Endometrium (tissue), 2 donors: ENCODE data around the gene BSN.

ENCODE experiments used
- FAIRE-seq: peaks from 2 replicates; lab custom pipeline; 2012; peaks lifted over from hg19 to GRCh38; lab: Jason Lieb, UNC
- donor health status: control.
- donor health status: control.

The BSN gene

DNA sequence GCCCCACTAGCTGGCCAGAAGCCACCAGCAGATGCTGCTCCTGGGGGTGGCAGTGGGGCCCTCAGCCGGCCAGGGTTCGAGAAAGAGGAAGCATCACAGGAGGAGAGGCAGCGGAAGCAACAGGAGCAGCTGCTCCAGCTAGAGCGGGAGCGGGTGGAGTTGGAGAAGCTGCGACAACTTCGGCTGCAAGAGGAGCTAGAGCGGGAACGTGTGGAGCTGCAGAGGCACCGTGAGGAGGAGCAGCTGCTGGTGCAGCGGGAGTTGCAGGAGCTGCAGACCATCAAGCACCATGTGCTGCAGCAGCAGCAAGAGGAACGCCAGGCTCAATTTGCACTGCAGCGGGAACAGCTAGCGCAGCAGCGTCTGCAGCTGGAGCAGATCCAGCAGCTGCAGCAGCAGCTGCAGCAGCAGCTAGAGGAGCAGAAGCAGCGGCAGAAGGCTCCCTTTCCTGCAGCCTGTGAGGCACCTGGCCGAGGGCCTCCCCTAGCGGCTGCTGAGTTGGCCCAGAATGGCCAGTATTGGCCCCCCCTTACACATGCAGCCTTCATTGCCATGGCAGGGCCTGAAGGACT, 102.3 kb downstream of the BSN start:
- FAIRE-seq, result no peak

DNA sequence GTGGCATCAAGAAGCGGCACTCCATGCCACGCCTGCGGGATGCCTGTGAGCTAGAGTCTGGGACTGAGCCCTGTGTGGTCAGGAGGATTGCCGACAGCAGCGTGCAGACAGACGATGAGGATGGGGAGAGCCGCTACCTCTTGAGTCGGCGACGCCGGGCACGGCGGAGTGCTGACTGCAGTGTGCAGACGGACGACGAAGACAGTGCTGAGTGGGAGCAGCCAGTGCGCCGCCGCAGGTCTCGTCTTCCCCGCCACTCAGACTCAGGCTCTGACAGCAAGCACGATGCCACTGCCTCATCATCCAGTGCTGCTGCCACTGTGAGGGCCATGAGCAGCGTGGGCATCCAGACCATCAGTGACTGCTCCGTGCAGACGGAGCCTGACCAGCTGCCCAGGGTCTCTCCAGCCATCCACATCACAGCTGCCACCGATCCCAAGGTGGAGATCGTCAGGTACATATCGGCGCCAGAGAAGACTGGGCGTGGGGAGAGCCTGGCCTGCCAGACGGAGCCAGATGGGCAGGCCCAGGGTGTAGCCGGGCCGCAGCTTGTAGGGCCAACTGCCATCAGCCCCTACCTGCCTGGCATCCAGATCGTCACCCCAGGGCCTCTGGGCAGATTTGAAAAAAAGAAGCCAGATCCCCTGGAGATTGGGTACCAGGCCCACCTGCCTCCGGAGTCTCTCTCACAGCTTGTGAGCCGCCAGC, 103.1 kb downstream of the BSN start:
- FAIRE-seq, result no peak

GRCh38 chr3:49658711-49659110, 104.4 kb downstream of the BSN start:
- FAIRE-seq, result no peak

GRCh38 chr3:49659756-49660155, 105.5 kb downstream of the BSN start:
- FAIRE-seq, result no peak

DNA sequence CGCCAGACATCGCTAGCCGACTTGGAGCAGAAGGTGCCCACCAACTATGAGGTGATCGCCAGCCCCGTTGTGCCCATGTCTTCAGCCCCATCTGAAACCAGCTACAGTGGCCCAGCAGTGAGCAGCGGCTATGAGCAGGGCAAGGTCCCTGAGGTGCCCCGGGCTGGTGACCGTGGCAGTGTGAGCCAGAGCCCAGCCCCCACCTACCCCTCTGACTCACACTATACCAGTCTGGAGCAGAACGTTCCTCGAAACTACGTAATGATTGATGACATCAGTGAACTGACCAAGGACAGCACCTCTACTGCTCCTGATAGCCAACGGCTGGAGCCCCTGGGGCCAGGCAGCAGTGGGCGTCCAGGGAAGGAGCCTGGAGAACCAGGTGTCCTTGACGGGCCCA, 107.0 kb downstream of the BSN start:
- FAIRE-seq, result no peak

- no peak for FAIRE-seq
Measured at GRCh38 chr3:49662021-49662420, 107.7 kb downstream of the BSN start.

GRCh38 chr3:49662720-49663413, 108.6 kb downstream of the BSN start:
- no peak for FAIRE-seq

GRCh38 chr3:49663831-49664230, 109.6 kb downstream of the BSN start:
- FAIRE-seq, result no peak

DNA sequence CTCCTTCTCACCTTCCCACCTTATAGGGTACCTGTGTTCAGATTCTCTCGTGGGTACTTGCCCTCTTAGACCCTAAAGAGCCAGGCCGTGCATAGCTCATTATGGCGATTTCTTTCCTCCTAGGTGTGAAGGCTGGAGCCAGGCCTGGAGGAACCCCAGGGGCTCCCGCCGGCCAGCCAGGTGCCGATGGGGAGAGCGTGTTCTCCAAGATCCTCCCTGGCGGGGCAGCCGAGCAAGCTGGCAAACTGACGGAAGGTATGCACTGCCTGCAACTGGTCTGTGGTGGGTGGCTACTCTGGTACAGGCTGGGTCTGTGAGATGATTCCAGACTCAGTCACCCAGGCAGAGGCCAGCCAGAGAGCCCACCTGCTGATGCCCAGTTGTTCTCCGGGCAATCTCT, 110.0 kb downstream of the BSN start:
- FAIRE-seq, result no peak

DNA sequence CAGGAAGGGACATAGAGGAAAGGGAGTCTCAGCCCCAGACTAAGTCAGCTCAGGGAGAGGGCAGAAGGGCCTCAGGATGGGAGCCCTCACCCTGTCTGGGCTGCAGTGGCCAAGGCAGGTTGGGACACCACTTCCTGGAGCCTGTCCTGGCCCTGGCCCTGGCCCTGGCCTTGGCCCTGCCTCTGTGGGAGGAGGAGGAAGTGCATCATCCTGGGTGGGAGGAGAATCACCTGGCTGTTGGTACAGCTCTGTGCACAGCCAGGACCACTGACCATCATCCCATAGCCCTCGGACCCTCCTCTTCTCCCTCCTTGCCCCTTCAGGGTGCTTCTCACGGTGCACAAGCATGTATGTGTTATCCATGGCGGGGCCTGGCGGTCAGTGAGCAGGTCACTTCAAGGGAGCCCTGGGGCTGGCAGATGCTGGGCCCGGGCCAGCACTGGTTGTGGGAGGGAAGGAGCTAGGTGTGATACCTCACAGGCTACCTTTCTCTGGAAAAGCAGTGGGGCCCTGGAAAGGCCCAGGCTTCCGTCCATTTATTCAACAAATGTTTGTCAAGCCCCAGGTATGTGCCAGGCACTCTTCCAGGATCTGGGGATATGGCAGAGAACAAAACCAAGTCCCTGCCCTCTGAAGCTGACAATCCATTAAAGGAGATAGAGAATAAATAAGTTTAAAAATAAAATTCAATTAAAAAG, 111.7 kb downstream of the BSN start:
- no peak for FAIRE-seq

GRCh38 chr3:49666592-49666991, 112.3 kb downstream of the BSN start:
- no peak for FAIRE-seq

GRCh38 chr3:49667701-49668413, 113.6 kb downstream of the BSN start:
- no peak for FAIRE-seq

- no peak for FAIRE-seq
Measured at GRCh38 chr3:49668414-49668797, 114.1 kb downstream of the BSN start.

DNA sequence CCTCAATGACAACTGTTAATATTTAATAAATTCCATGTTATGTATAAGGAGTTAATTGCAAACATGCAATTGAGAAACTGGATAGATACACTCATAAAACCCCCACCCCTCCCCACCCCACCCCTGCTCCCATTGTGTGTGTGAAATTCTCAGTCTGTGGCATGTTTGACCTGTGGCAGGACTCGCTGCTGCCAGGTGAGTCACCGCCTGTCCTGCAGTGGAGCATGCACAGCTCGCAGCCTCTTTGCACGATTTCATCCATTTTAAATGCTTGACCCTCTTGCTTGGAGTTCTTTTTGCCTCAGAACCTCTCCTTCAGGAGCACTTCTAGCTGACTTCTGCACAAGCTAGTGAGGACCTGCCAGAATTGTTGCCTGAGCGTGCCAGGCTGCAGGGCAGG, 114.6 kb downstream of the BSN start:
- FAIRE-seq, result no peak

DNA sequence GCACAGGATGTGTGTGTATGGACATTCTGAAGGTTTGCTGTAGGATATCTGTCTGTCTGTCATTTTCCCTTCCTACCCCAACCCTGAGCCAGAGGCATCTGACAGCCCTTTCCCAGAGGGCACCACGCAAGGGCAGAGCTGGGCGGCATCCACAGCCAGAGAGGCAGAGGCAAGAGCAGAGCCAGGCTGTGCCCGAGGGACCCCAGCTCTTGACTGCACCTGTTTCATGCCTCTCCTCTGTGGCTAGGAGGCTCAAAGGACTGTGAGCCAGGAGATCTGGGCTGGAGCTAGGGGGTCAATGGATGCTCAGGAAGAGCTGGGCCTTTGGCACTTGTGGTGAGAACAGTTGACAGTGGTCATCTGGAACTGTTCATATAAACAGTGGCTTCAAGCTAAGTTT, 115.1 kb downstream of the BSN start:
- no peak for FAIRE-seq

DNA sequence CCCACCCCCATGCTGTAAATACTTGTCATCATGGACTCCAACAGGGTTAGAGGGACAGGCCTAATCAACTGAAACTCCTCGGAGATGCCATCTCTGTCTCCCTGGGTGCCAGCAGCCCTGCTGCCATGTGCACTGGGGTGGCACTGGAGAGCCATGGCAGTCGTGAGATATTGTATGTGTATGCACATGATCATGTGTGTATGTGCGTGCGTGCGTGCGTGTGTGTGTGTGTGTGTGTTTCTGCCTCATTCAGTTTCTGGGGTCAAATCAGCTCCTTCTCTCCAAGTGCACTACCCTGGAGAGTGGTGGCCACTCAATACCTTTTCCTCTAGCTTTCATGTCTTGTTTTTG, 116.6 kb downstream of the BSN start:
- no peak for FAIRE-seq

- no peak for FAIRE-seq
Measured at GRCh38 chr3:49671291-49672288, 117.3 kb downstream of the BSN start.

DNA sequence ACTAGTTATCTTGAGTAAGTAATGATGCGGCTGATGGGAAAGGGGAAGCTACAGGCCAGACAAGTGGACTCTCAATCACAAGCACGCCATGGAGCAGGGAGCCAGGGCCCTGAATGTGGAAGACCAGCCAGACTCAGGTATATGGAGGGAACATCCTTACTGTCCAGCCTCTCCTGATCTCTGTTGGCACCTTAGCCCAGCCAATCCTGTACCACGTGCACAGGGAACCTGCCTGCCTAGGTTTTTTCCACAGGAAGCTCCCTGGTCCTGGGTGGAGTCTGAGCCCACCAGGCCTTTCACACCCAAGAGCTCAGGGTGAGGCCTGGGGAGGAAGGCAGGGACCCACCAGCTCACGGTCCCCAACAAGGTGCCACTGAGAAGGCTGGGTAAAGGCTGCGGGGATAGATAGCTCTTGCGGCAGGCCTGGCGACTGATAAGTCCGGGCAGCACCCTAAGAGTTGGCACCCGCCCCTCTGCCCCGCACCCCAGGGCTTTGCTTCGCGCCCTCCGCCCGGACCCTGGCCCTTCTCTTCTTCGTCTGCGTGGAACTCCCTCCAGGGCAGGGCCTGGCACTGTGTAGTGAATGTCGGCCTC, 118.9 kb downstream of the BSN start:
- FAIRE-seq, result no peak

DNA sequence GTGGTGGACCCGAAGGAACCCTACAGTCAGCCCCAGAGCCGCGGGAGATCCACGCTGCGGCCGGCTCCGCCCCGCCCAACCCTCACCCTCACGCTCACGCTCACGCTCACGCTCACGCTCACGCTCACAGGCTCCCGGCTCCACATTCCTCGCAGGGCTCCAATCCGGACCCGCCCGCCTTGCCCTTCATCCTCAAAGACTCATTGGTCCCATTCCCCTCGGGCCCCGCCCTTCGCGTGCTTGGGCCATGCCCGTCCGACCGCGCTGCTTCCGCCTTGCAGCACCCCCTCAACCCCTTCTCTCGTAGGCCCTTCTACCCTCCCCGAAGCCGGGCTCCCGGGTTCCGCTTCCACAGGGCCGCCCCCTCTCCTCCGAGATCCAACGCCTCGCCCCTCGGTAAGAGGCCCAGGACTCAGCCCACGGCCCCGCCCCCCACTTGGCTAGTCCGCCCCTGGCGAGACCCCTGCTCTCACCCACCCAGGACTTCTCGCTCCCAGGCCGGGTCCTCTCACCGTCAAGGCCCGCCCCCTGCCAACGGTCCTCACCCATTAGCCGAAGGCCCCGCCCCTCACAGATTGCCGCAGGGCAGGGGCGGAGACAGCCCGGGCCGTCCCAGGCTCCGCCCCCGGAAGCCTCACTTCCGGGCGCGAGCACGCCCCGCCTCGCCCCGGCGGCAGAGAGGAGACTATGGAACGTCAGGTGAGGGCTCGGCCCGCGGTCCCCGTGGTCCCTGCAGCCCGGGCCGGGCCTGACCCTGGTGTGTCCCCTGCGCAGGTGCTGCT, 119.6 kb downstream of the BSN start, which contains the start of gene APEH:
APEH (plus strand) TSS at position 637 of the 782 bp plus-strand sequence; CDS start at position 688, 51 bp downstream.
- no peak for FAIRE-seq

DNA sequence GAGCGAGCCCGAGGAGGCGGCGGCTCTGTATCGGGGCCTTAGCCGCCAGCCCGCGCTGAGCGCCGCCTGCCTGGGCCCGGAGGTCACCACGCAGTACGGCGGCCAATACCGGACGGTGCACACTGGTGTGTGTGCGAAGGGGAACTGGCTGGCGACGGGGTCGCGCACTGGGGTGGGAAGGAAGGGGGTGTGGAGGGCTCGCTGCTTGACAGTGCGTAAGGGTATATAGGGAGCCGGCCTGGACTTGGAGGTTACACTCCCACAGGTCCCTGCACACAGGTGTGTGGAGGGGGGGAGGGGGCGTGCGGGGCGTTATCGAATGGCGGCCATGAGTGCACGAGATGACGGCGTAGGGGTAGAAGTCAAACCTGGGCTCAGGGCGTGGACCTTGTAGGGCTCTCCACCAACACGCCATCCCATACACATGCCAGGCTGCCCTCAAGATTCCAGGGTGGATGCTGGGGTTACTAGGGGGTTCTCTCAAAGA, 120.3 kb downstream of the BSN start:
- no peak for FAIRE-seq
